ENCODE measurements around the gene SPDEF. TPM values are rescaled to one million over a fixed set of nuclear protein-coding genes. Genes with fewer than 3 reads are reported as not detected.

The SPDEF gene
- 0.18 TPM for total RNA-seq

GRCh38 chr6:34556031-34556471 lies at the start of gene SPDEF:
TSS of gene SPDEF (minus strand) at chr6:34556329. CDS start at chr6:34544455, 11,874 bp downstream.

Other genes starting within 250 kb of the SPDEF start
- 47.9 TPM for gene NUDT3, start 163.7 kb downstream of the SPDEF start, total RNA-seq
- gene RPS10, start 130.3 kb downstream of the SPDEF start, total RNA-seq: 2,003 TPM
- gene PACSIN1, start 90.3 kb downstream of the SPDEF start, total RNA-seq: 0.29 TPM
- 46.5 TPM for gene ILRUN, start 140.4 kb upstream of the SPDEF start, total RNA-seq
- gene SNRPC, start 201.2 kb upstream of the SPDEF start, total RNA-seq: 48.3 TPM
- gene BLTP3A, start 235.8 kb upstream of the SPDEF start, total RNA-seq: 12.0 TPM